IMR-90 (cell line): ENCODE measurements around the gene ACTR5. TPM values are rescaled to one million over a fixed set of nuclear protein-coding genes. Genes with fewer than 3 reads are reported as not detected.

Experiments used
- ATAC-seq: fragments of 200-7000 bp; cut with Tn5 transposase; 2 replicates; pipeline ENCODE4 v1.9.1; 2020; ENCODE audit warnings: low read depth, mild to moderate bottlenecking, moderate library complexity
- BruUV-seq: library from RNA; stranded (reverse); fragments of 400-500 nt; replicated peaks from 2 replicates; lab custom pipeline; 2021; lab: Mats Ljungman, UMichigan
- CTCF ChIA-PET: fragments of 300-600 bp; formaldehyde crosslinking; extraction: SDS; loops from one replicate; lab custom pipeline; 2021; ENCODE audit warnings: antibody characterized with exemption; lab: Yijun Ruan, JAX
- POLR2A ChIA-PET: fragments of 300-600 bp; sonication (Branson Sonifier 250); formaldehyde crosslinking; loops from one replicate; lab custom pipeline; 2022; ENCODE audit warnings: antibody characterized with exemption; ENCODE audit not compliant: unreplicated experiment; lab: Charles Lee
- DNase-seq: peaks from one replicate; pipeline ENCODE4 v3.0.0; 2013
- H2AFZ ChIP-seq: replicated peaks from 2 replicates; pipeline ENCODE3; 2013; ENCODE audit warnings: low read length, mild to moderate bottlenecking; ENCODE audit not compliant: poor library complexity
- H2AK5ac ChIP-seq: 2 replicates; pipeline ENCODE4 v1.6.1; 2013; ENCODE audit warnings: low read depth, low read length, inconsistent platforms
- H2AK9ac ChIP-seq: replicated peaks from 2 replicates; pipeline ENCODE3; 2013; ENCODE audit warnings: mild to moderate bottlenecking, low read depth, low read length, moderate library complexity; ENCODE audit not compliant: poor library complexity
- H2BK120ac ChIP-seq: 2 replicates; pipeline ENCODE4 v1.6.1; 2013; ENCODE audit warnings: low read depth, low read length, inconsistent platforms
- H2BK15ac ChIP-seq: 3 replicates; pipeline ENCODE4 v1.6.1; 2013; ENCODE audit warnings: low read depth, low read length, inconsistent platforms
- H2BK20ac ChIP-seq: 2 replicates; pipeline ENCODE4 v1.6.1; 2013; ENCODE audit warnings: low read depth, mild to moderate bottlenecking, inconsistent platforms, low read length, moderate library complexity
- H2BK5ac ChIP-seq: 2 replicates; pipeline ENCODE4 v1.6.1; 2013; ENCODE audit warnings: mild to moderate bottlenecking, low read depth, low read length, inconsistent platforms; ENCODE audit not compliant: poor library complexity, severe bottlenecking
- H3K14ac ChIP-seq: replicated peaks from 2 replicates; pipeline ENCODE4 v1.6.1; 2013; ENCODE audit warnings: low read depth, low read length, inconsistent platforms
- H3K18ac ChIP-seq: 2 replicates; pipeline ENCODE4 v1.6.1; 2013; ENCODE audit warnings: low read depth, low read length, control low read depth
- H3K23ac ChIP-seq: 2 replicates; pipeline ENCODE4 v1.6.1; 2013; ENCODE audit warnings: low read depth, low read length, inconsistent platforms
- H3K27ac ChIP-seq: 2 replicates; pipeline ENCODE4 v1.5.1; 2013; ENCODE audit warnings: mild to moderate bottlenecking, control low read depth, low read length; ENCODE audit not compliant: insufficient read depth
- H3K27me3 ChIP-seq: 2 replicates; pipeline ENCODE4 v1.6.1; 2013; ENCODE audit warnings: low read length; ENCODE audit not compliant: control insufficient read depth, insufficient read depth
- H3K36me3 ChIP-seq: 2 replicates; pipeline ENCODE4 v1.6.1; 2013; ENCODE audit warnings: low read length, mixed read lengths; ENCODE audit not compliant: control insufficient read depth, insufficient read depth
- H3K4ac ChIP-seq: 2 replicates; pipeline ENCODE4 v1.6.1; 2013; ENCODE audit warnings: low read depth, low read length, inconsistent platforms
- H3K4me1 ChIP-seq: 2 replicates; pipeline ENCODE4 v1.6.1; 2013; ENCODE audit warnings: low read length, mixed read lengths; ENCODE audit not compliant: control insufficient read depth, insufficient read depth
- H3K4me2 ChIP-seq: 2 replicates; pipeline ENCODE4 v1.6.1; 2013; ENCODE audit warnings: low read depth, mild to moderate bottlenecking, control low read depth, low read length, moderate library complexity
- H3K4me3 ChIP-seq: 2 replicates; pipeline ENCODE4 v1.5.1; 2013; ENCODE audit warnings: low read depth, mild to moderate bottlenecking, control low read depth, low read length, moderate library complexity; ENCODE audit not compliant: insufficient read depth
- H3K56ac ChIP-seq: 2 replicates; pipeline ENCODE4 v1.6.1; 2013; ENCODE audit warnings: low read length, inconsistent platforms; ENCODE audit not compliant: insufficient read depth; ENCODE audit errors: extremely low read depth
- H3K79me1 ChIP-seq, 2 experiments: 2 replicates each; pipeline ENCODE4 v1.6.1; 2013; ENCODE audit warnings: low read length in 2 of 2, inconsistent platforms in 1 of 2, low read depth in 1 of 2
- H3K9ac ChIP-seq: 2 replicates; pipeline ENCODE4 v1.6.1; 2013; ENCODE audit warnings: low read depth, low read length, control low read depth
- H3K9me1 ChIP-seq: 2 replicates; pipeline ENCODE4 v1.6.1; 2013; ENCODE audit warnings: low read length, inconsistent platforms; ENCODE audit not compliant: insufficient read depth
- H3K9me3 ChIP-seq: 2 replicates; pipeline ENCODE4 v1.6.1; 2013; ENCODE audit warnings: low read length; ENCODE audit not compliant: control insufficient read depth, insufficient read depth
- H4K20me1 ChIP-seq: 2 replicates; pipeline ENCODE4 v1.6.1; 2013; ENCODE audit warnings: low read length, inconsistent platforms; ENCODE audit not compliant: insufficient read depth
- H4K5ac ChIP-seq: 2 replicates; pipeline ENCODE4 v1.6.1; 2013; ENCODE audit warnings: mild to moderate bottlenecking, low read depth, low read length, control low read depth
- H4K8ac ChIP-seq, 2 experiments: 2 replicates each; pipeline ENCODE4 v1.6.1; 2013; ENCODE audit warnings: low read depth in 2 of 2, low read length in 2 of 2, control low read depth in 1 of 2, inconsistent platforms in 1 of 2
- H4K91ac ChIP-seq: 2 replicates; pipeline ENCODE4 v1.6.1; 2013; ENCODE audit warnings: low read depth, low read length, inconsistent platforms; ENCODE audit not compliant: insufficient read depth
- MAZ ChIP-seq: IDR thresholded peaks from 2 replicates; pipeline ENCODE4 v1.6.1; 2012; ENCODE audit warnings: low read depth, mild to moderate bottlenecking, low read length, improper control_type of control experiment, moderate library complexity, borderline replicate concordance
- WGBS, 2 experiments: methylation state at CpG; one replicate each; pipeline versions ENCODE4 v1.1.5 to v1.1.7; 2013; ENCODE audit warnings: missing lambda C conversion rate in 2 of 2; ENCODE audit not compliant: insufficient read length in 1 of 2; ENCODE audit errors: extremely low coverage in 2 of 2; 5-methylcytosine and 5-hydroxymethylcytosine counted together
- dilution Hi-C: fragments of 300-500 bp; cut with HindIII; formaldehyde crosslinking; loops from one replicate; pipeline ENCODE4 v1.14.3; 2018; ENCODE audit warnings: low sequenced_read_pairs; ENCODE audit not compliant: unreplicated experiment
- in situ Hi-C: fragments of 300-500 bp; cut with MboI; formaldehyde crosslinking; loops from 3 replicates; pipeline ENCODE4 v1.14.3; 2019; ENCODE audit warnings: low sequenced_read_pairs, inconsistent platforms, mixed read lengths
- intact Hi-C: fragments of 100-400 bp; cut with micrococcal nuclease; formaldehyde crosslinking; loops from 2 replicates; pipeline ENCODE4 v1.10.0; 2022
- polyA plus RNA-seq, 3 experiments: library from polyadenylated mRNA; depleted of rRNA; stranded (reverse); fragments of >200 nt; gene quantifications; 2 replicates each; pipeline ENCODE4 v1.2.3, GENCODE V29; 2012; ENCODE audit warnings: low replicate concordance in 1 of 3
- total RNA-seq: library from RNA; depleted of rRNA; stranded (reverse); fragments of >200 nt; gene quantifications from 2 replicates; pipeline ENCODE4 v1.2.3, GENCODE V29; 2012

The ACTR5 gene
- total and polyA plus RNA-seq, 2 of the 4 experiments (the other 2 are of a cell fraction) = 5.9 to 6.6 TPM

DNA sequence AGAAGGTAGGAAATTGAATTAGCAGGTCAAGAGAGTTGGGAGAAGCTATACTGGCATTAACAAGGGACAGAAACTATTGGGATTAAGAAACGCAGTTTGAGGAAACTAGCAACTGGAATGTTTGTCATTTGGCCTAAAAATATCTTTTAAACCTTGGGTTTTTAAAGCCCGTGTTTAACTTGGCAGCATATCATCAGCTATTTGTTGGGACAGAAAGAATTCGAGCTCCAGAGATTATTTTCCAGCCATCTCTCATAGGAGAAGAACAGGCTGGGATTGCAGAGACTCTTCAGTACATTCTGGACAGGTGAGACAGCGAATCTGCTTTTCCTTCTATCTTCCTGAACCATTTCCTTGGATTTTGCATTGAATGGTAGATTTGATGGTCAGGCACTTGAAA is 17.8 kb downstream of the ACTR5 start:
- Histone ChIP-seq H2BK15ac (no peak overlapping the region), H2AK5ac (no peak overlapping the region), H3K27ac (no peak overlapping the region), H3K14ac (no peak overlapping the region), H3K56ac (no peak overlapping the region), H3K27me3 (no peaks in the 10 kb centered on the region), H4K20me1 (no peaks in the 10 kb centered on the region), H3K23ac (peak overlapping the region; percentile 10; the same call in 1 of the 2 replicates), H2BK20ac (no peak overlapping the region), H2BK5ac (no peak overlapping the region), H3K4me1 (peaks cover 6% of the 10 kb centered on the region), H3K18ac (no peak overlapping the region), H3K4me3 (no peak overlapping the region), H4K5ac (no peak overlapping the region), H2AFZ (no peak overlapping the region), H3K4me2 (no peak overlapping the region), H4K8ac (no peak overlapping the region), H3K79me1 (peaks cover 0 to 4% of the 10 kb centered on the region in 2 experiments; a peak in 1 of 4 replicates), H4K91ac (no peak overlapping the region), H3K9me3 (no peaks in the 10 kb centered on the region), H3K36me3 (peaks cover 20% of the 10 kb centered on the region), H2AK9ac (no peak overlapping the region), H3K4ac (no peak overlapping the region), H3K9me1 (peaks cover 10% of the 10 kb centered on the region; the same call in 1 of the 2 replicates), H3K9ac (no peak overlapping the region), H2BK120ac (no peak overlapping the region)
- in situ Hi-C loops (loop anchor here (25.0 kb wide), 1 partner anchor 271 kb away; no protein-coding TSS in a partner anchor), dilution Hi-C loops (no loop called here), intact Hi-C loops (no loop called here)
- TF ChIP-seq MAZ = no peak
- ATAC-seq = no peak
- DNase-seq = no peak
- POLR2A ChIA-PET = no interaction called here
- CTCF ChIA-PET = no interaction called here
- WGBS, 2 experiments = 80% methylated on average over 1 of the region's 4 CpGs; no CpG with 5 or more reads in 1 of the 2 experiments
- BruUV-seq = no TSS peak
